Measurements from ENCODE around the gene FBLN2.
A peak's percentile ranks its signal among the peaks of the same experiment; 100 is the strongest.

FBLN2 gene

DNA sequence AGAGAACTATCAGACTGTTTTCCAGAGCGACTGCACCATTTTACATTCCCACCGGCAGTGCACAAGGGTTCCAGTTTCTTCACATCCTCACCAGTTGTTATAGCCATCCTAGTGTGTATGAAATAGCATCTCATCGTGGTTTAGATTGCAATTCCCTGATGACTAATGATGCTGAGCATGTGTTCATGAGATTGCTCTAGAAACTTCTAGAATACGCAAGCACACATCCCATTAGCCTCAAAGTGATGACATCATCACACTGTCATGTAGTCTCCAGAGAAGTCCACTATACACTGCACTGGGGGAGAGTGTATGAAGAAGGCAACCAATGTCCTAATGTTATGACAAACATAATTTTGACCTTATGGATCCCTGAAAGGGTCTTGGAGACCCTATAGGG is 30.1 kb downstream of the FBLN2 start:
- no peak for DNase-seq

DNA sequence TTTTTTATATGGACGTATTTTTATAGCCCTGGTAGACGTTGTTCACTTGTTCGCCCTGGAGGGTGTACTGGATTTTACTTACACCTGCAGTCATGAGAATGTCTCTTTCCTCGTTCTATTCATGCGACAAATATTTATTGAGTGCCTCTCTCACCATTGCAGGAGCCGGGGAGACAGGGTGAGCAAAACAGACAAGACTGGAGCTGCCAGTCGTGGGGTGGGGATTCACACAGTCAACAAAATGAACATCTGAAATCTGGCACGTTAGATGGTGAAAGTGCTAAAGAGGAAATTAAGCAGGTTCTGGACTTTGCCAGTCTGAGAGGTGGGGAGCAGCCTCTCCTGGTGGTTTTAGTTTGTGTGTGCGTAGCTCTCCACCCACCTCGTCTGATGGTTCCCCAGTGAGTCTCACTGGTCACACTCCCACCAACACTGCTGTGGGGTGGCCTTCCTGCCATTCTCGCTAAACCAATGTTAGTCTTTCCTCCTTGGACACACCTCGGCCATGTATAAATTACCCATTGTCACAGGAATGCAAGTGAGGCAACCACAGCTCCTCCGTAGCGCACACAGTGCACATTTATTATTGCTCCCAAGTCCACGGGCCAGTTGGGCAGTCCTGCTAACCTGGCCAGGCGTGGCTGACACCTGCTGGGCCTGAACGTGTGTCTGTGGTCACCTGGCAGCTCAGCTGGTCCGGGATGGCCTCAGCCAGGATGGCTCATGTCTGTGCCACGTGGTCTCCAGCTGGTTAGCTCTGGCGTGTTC is 31.5 kb downstream of the FBLN2 start:
- no peak for DNase-seq

DNA sequence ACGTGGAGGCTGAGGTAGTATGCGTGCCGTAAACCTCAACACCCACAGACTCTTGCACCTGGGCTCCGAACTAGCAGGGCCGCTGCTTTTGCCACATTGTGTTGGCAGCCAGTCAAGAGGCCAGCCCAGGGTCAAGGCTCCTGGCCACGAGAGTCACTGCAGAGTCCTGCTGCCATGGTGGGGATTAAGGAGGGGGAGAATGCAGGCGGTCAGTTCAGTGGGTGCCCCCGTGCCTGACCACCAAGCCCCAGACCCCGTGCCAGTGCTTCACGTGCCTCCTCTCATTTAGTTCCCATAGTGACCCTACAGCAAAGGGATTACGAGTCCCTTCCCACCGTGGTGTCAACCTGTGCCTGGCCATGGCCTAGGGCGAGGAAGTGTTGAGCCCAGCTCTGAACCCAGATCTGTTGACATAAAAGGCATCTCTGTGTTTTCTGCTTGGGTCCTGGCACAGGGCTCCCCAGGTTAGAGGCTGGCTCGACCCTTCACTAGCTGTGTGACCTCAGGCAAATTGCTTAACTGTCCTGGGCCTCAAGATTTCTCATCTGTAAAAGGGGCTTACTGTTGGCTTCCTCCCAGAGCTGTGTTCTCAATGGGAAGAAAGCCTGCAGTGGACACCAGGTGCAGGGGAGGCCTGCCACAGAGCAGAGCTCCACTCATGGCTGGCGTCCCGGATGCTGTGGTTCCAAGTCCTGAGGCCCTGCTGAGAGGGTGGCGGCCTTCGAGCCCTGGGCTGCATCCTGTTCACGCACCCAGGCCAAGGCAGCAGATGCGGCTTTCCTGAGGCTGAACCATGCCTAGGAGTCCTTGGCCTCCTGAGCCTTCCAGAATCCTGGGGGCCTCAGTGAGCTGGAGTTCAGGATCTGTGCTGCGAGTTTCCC is 32.8 kb downstream of the FBLN2 start:
- peak in 1 of 51 donors; percentile 10 for DNase-seq

DNA sequence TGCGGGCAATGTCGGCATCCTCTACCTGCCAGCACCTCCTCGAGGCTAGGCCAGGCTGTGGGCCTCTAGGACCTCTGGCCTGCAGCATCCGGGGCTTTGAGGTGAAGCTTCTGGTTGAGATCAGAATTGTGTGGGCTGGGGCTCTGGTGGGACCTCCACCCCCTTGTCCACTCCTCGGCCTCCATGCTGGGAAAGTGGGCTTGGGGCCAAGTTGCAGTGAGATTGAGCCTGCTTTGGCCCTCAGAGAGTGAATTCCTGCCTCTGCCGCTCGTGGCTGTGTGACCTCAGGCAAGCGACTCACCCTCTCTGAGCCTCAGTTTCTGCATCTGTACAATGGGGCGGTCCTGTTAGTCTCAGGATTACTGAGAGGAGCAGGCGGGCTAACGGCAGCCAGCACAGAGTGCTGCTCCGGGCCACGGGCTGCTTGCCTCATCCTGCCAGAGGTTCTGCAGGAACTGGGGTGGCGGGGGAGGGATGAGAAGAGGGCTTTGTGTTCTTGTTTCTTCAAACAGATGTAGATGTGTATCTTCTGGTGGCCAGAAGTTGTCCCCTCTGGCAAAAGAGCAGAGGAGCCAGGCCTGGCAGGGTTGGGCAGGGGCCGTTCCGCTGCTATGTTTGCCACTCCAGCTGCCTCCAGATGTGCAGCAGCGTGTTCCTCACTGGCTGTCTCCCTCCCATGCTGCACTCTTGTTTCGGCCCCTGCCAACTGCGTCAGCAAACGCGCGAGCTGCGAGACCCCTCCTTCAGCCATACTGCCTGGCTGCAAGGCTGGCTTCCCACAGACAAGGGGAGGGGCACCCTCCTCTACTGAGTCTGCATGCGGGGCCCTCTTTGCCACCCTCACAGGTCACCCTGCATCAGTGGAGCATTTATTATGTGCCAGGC is 33.7 kb downstream of the FBLN2 start:
- DNase-seq: no peak

DNA sequence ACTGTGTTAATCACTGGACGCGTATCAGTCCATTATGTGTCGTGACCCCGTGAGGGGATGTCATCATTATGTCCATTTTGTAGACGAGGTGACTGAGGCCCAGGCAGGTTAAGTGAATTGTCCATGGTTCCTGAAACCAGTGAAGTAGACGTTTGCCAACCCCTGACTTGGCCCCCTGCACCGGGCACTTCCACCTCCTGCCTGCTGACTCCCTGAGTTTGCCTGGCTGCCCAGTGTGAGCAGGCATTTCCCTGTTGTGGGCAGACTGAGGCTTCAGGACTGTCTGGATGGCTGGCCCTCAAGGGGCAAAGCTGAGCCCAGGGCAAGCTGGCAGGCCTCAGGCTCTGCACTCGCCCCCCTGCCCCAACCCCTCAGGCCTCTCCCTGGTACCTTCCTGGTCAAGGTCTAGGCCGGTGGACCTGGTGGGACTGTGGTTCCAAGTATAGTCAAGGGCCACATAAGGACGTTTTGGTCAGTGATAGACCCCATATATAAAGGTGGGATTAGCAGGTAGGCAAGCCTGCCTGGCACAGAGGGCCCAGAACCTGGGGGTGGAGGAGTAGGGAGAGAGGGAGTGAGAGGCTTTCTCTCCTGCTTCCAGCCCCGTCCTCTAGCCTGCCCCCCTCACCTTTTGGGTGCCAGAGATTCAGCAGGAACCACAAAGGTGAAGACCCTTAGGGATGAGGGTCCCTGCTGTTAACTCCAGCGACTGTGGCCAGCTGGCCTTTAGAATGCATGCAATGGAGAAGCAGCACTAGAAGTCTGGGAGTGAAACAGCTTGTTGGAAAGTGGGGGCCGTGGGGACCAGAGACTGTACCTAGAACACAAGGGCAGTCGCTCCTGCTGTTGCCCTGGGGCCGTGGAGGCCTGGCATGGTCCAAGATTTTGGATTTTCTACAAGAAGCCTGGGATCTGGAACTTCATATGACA is 34.6 kb downstream of the FBLN2 start:
- no peak for DNase-seq

DNA sequence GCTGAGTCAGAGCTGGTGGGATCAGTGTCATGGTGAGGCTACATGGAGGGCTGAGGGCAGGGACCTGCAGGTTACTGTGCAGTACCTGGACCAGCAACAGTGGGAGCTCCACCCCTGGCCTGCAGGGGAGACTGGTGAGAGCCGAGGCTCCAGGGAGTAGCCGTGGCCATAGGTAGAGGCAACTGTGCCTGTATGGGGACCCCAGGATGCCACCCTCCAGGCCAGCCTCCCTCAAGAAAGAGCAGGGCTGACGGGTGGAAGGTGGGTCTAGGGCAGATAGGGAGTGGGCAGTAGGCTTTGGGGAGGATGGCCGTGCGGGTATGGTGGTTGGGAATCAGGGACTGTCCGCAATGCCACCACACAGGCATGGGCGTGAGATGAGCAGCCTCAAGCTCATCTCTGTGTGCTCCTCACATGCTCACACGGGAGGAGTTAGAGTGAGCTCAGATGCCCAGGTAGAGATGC is 35.5 kb downstream of the FBLN2 start:
- DNase-seq: no peak

DNA sequence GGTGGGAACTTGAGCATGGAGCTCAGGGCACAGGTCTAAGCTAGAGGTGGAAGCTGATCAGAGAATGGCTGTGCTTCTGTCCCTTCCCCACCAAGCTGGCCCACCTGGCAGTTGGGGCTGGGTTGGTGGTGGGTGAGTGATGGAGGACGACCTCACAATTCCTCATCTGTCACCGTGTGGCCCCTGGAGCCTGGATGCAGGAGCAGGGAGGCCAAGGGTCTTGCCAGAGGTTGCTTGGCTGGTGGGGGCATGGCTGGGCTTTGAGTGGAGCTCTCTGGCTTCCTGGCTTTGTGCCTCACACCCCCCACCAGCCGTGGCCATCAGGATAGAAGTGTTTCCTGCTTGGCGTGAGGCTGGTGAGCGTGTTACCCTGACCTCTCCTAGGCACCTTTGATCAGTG is 36.0 kb downstream of the FBLN2 start:
- DNase-seq: no peak

DNA sequence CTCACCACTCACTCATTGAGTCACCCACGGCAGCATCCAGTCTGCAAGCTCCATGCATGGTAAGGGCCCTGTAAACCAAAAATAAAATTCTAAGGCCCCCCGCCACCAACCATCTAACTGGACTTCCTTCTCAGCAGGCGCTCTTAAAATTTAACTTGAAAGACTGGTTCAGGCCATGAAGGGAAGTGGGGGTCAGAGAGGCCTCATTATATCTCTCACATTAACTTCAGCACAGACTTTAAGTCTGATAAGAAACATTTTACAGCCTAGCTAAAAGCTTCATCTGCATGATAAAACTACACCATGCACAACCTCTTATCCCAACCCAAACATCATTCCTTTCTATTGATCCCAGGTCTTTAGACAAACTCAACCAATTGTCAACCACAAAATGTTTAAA is 38.5 kb downstream of the FBLN2 start:
- no peak for DNase-seq

DNA sequence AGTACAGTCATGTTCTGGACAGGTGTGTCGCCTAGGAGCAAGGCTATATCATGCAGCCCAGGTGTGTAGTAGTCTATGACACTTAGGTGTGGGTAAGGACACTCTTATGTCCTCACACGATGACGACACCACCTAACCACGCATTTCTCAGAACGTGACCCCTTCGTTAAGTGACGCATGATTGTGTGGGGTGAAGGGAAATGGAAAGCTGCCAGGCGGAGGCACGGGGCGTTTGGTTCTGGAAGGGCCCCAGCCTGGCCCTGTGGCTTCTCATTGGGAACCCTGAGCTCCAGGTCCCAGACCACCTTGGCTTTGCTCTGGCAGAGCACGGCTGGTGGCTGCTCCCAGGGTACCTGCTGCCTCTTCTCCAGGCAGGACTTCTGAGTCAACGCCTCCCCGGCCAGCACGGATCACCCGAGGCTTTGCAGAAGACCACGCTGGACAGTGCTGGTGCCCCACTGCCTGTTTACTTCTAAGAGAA is 39.3 kb downstream of the FBLN2 start:
- DNase-seq: no peak

DNA sequence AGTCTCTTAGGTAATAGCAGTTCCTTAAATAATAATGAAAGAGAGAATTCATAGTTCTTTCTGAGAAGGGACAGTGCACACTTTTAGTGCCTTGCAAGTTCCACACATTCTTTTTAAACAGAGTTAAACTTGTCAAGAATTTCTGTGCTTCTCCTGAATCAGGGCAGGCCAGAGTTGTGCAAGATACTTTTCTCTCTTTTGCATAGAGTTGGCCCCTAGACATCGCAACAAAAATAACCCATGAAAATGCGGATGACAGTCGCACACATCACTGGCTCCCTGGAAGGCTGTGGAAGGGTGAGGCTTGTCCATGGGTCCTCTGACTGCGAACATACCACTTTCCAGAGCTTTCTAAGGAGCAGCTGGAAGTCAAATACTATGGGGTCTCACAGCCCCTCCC is 40.1 kb downstream of the FBLN2 start:
- no peak for DNase-seq

DNA sequence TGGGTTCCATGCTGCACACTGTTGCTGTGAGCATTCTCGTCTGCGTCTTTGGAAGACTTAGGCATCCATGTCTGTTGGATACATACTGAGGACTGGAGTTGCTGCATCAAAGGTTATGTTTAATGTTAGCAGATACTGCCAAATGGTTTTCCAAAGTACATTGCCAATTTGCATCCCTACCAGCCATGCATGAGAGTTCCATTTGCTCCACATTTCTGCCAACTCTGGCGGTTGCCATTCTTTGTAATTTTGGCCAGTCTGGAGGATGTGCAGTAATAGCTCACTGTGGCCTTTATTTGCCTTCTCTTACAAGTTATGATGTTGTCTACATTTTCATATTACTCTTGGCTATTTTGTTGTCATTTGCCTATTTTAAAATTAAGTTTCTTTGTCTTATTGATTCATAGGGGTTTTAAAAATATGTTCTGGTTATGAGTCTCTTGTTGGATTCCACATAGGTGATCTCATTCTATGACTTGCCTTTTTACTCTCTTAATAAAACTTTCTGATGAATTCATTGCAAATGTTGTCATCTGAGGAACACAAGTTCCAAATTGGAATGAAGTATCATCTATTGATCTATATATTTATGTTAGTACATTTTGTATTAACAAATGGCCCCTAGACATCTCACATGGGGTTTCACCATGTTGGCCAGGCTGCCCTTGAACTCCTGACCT is 42.1 kb downstream of the FBLN2 start:
- DNase-seq: no peak

DNA sequence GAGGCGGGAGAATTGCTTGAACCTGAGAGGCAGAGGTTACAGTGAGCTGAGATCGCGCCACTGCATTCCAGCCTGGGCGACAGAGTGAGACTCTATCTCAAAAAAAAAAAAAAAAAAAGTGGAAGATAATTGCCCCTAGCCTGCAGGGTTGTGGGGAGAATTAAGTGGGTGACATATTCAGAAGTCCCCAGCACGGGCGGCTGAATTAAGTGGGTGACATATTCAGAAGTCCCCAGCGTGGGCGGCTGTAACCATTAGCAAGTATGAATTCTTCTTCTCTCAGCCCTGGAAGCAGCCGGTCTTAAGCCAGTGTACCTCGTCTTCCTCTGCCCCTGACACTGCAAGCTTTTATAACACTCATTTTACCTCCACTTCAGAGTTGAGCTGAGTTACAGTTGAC is 44.7 kb downstream of the FBLN2 start:
- no peak for DNase-seq

DNA sequence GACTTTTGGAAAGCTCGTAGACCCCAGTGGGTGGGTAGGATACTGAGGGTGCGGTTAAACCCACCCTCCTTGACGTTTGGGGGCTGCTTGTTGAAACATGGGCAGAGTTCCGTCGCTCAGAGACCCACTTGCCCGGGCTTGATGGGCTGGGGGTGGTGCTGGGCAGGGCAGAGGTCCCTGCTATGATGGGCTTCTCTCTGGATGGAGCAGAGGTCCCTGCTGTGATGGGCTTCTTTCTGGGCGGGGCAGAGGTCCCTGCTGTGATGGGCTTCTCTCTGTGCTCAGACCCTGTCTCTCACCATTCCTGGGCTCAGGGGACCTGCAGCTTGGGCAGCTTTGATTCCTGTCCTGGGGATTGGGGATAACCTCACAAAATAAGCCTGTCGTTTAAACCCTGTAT is 45.2 kb downstream of the FBLN2 start:
- DNase-seq: no peak

DNA sequence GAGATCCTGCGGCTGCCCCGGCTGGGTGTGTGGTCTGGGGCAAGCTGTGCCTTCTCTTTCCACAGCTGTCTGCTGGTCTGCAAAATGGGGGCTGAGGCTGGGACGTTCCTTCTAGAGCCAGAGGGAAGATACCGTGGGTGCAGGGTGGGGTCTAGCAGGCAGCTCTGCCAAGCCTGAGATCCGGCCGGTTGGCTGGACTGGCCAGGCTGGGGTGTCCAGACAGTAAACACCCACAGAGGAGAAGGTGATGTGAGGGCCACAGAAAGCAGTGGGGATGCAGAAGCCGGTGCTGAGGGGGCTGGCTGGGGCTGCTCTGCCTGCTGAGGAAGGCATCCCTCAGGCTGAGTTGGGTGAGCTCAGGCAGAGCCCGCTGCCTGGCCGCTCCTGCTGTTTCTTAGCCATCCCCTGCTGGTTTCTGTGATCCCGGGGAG is 46.1 kb downstream of the FBLN2 start:
- DNase-seq: no peak

DNA sequence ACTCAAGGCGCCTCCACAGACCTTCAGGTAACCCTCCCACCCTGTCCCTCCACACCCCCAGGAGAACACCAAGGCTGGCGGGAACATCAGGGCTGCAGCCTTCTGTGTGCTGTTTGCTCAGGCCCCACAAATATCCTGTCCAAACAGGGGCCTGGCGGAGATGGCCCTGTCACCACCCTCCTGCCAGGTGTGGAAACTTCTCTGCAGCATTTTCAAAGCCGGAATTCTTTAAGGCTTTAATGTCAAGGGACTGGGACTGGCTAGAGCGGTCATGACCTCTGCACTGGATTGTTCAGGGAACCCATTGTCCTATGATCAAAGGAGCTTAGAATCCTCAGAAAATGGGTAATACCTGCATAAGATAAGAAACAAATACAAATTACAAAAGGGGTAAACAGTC is 46.6 kb downstream of the FBLN2 start:
- DNase-seq: no peak

DNA sequence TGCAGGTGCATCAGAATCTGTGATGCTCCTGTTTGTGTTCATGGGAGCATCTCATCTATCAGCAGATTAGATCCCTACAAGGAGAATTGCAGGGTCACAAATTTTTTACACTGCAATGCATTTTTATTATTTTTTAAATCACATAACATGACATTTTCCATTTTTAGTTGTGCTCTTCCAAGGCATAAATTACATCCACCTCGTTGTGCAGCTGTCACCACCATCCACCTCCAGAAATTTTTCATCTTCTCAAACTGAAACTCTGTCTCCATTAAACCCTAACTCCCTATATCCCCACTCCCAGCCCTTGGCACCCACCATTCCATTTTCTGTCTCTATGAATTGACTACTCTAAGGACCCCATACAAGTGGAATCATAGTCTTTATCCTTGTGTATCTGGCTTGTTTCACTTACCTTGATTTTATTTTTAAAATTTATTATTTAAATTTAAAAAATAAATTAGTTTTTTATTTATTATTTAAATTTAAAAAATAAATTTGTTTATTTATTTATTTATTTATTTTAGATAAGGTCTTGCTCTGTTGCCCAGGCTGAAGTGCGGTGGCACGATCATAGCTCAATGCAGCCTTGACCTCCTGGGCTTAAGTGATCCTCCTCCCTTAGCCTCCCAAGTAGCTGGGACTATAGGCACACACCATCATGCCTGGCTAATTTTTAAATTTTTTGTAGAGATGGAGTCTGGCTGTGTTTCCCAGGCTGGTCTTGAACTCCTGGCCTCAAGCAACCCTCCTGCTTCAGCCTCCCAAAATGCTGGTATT is 47.7 kb downstream of the FBLN2 start:
- peak in 1 of 51 donors; percentile 13 for DNase-seq

DNA sequence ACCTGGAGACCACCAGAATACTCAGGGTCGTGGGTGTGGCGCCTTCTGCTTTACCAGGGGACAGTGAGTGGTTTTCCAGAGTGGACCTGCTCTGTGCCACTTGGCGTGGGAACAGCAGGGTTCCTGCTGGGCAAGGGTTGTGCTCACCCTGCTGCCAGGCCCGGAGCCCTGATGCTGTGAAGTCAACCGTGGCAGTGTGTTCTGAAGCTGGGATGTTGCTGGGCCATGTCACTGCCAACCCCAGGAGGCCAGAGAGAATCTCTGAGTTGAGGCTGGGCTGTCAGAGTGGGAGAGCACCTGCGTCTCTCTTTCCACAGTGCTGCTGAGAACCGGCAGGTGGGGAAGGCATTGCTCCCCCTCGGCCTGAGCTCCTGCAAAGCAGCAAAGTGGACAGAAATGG is 48.7 kb downstream of the FBLN2 start:
- DNase-seq: no peak

DNA sequence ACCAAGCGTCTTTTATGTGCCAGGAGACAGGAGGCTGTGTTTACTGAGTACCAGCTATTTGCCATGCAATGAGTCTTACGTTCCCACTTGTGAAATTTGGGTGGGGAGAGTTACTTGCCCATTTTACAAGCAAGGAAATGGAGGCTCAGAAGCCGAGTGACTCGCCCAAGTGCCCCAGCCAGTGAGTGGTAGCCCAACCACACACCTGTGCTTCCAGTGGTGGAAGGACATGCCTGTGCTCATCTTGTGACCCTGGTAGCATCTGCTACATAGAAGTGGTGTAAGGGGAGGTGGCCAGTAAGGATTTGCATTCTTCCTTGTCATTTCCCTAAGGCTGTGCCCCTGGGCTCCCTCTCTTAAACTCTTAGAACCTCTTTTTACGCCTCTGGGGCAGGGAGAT is 49.3 kb downstream of the FBLN2 start:
- DNase-seq: no peak
